KBM-7 (cell line): Measurements from ENCODE around the gene TDRD12.
"Not testable (repeated sequence)": the region's sequence is repeated elsewhere in the genome, so short reads cannot be mapped to it uniquely, and the experiment has no call there.

Experiments
- DNase-seq: peaks from one replicate; pipeline ENCODE4 v3.0.0-alpha.2; 2015
- in situ Hi-C: fragments of 300-500 bp; cut with MboI; formaldehyde crosslinking; loops from 2 replicates; pipeline ENCODE4 v1.14.3; 2020; ENCODE audit warnings: low sequenced_read_pairs, low pct_unique_long_range_greater_than_20kb, mixed read lengths

The TDRD12 gene

DNA sequence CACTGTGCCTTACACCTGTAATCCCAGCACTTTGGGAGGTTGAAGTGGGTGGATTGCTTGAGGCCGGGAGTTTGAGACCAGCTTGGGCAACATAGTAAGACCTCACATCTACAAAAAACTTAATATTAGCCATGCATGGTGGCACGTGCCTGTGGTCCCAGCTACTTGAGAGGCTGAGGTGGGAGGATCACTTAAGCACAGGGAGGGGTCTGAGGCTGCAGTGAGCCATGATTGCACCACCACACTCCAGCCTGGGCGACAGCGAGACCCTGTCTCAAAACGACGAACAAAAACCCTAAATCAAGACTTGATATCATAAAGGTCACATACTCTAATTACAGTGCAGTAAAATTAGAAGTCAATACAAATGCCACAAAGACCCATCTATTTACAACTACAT is 132.6 kb downstream of the TDRD12 start:
- no peak for DNase-seq
- in situ Hi-C loops = no loop called here

DNA sequence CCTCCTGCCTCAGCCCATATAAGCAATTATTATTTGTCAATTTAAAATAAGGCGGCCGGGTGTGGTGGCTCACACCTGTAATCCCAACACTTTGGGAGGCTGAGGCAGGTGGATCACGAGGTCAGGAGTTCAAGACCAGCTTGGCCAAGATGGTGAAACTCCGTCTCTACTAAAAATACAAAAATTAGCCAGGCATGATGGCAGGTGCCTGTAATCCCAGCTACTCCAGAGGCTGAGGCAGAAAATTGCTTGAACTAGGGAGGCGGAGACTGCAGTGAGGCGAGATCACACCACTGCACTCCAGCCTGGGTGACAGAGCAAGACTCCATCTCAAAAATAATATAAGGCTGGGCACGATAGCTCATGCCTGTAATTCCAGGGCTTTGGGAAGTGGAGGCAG is 137.3 kb downstream of the TDRD12 start:
- DNase-seq, in situ Hi-C loops: not testable (repeated sequence)

DNA sequence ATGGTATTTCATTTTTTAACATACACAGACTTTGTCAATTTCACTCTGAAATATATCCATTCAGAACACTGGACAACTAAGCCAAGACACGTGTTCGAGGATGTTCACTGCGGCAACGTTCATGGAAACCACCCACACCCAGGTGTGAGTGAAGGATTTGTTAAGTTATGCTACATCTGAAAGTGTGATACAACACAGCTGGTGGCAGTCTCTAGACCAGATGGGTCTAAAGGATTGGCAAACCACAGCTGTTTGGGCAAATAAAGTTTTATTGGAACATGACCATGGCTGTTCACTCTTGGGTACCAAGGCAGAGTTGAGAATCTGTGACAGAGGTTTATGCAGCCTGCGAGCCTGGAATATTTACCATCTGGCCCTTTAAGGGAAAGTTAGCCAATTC is 138.0 kb downstream of the TDRD12 start:
- DNase-seq = no peak
- in situ Hi-C loops = no loop called here

DNA sequence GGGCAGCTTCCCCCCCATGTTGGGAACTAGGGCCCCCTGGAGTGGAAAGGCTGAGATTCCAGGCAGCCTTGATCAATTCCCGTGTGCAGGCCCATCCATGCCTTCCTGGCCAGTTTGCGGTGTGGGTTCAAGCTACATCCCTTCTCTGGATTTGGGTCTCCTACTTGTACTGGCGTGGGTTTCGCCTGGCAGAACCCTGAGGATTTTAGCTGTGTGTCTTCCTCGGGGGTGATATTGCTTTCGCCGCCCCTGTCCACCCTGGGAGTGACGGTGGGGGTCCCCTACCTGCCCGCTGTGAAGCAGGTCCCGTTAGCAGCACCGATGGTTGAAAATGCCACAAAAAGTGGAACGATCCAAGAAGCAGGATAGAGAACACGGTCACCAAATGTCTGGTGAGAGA is 138.6 kb downstream of the TDRD12 start:
- no peak for DNase-seq
- in situ Hi-C loops = no loop called here

DNA sequence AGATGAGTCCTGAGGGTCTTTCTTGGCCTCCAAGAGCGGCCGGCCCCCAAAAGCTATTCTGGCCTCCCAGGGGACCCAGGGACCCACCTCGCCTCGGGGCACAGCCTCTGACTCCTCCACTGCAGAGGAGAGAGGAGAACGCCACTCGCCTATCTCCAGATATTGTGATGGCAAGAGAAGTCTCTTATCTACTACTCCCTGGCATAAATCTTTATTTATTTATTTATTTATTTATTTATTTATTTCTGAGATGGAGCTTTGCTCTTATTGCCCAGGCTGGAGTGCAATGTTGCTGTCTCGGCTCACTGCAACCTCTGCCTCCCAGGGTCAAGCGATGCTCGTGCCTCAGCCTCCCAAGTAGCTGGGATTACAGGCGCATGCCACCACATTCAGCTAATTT is 139.0 kb downstream of the TDRD12 start:
- in situ Hi-C loops = no loop called here

DNA sequence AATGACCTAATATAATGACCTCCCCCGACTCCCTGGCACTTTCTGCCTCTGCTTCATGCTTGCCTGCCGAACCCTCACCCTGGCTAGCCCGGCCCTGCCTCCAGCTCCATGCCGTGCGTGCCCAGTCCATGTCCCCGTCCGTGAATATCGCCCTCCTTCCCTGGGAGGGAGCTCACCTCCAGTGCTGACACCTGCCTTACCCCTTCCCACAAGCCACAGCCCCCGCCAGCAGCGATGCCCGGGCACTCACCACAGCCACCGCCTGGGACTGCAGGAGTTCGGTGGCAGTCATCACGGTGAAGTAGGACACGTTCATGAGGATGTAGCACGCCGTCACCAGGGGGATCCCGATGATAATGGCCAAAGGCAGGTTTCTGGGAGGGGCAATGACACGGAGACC is 140.0 kb downstream of the TDRD12 start:
- no peak for DNase-seq
- in situ Hi-C loops = no loop called here

More for the DNA sequence above, 139.0 kb downstream of the TDRD12 start:
- no peak for DNase-seq

DNA sequence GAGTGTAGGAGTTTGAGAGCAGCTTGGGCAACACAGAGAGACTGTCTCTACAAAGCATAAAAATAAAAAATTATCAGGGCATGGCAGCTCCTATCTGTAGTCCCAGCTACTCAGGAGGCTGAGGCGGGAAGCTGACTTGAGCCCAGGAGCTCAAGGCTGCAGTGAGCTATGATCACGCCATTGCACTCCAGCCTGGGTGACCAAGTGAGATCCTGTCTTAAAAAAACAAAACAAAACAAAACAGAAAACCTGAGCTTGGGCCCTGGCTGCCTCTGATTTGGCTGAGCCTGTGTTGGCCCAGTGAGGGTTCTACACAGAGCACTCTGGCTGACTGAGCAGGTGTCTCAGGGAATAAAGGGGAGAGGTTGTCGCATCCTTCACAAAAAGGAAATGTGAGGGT is 142.0 kb downstream of the TDRD12 start:
- in situ Hi-C loops = no loop called here
- DNase-seq = no peak

DNA sequence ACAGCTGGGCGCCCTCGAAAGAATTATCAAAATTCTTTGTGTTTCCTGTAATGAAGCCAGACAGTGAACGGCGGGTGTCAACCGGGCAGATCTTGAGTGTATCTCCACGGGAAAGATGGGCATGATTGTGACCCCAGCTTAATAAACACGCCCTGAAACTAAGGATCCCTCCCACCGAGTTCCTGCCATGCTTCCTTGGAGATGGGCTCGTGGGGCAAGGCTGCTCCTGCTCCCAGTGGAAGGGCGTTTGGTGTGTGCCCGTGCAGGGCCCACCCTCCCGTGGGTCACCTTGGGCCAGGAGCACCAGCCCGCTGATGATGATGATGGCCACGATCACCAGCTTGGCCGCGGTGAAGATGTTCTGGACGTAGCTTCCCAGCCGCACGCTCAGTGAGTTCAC is 142.6 kb downstream of the TDRD12 start:
- no peak for DNase-seq
- in situ Hi-C loops = no loop called here

DNA sequence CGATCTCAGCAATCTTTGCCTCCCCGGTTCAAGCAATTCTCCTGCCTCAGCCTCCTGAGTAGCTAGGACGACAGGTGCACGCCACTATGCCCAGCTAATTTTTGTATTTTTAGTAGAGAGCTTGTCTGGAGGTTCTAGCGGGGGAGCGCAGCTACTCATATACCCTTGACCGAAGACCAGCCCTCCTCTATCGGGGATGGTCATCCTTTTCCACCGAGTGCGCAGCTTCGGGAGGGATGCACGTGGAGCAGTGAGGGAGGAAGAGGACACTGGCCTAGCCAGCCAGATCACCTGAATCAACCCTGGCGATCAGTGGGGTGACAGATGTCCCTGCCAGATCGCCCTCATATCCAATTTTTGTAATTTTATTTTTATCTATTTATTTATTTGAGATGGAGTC is 143.2 kb downstream of the TDRD12 start:
- in situ Hi-C loops = no loop called here

DNA sequence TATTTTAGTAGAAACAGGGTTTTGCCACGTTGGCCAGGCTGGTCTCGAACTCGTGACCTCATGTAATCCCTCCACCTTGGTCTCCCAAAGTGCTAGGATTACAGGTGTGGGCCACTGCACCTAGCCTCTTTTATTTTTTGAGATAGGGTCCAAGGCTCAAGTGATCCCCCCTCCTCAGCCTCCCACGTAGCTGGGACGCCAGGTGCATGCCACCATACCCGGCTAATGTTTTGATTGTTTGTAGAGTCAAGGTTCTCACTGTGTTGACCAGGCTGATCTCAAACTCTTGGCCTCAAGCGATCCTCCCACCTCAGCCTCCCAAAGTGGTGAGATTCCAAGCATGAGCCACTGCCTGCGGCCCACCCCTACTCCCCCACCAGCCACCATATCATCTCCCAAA is 143.7 kb downstream of the TDRD12 start:
- DNase-seq = no peak
- in situ Hi-C loops = no loop called here

More for the DNA sequence above, 143.2 kb downstream of the TDRD12 start:
- no peak for DNase-seq

DNA sequence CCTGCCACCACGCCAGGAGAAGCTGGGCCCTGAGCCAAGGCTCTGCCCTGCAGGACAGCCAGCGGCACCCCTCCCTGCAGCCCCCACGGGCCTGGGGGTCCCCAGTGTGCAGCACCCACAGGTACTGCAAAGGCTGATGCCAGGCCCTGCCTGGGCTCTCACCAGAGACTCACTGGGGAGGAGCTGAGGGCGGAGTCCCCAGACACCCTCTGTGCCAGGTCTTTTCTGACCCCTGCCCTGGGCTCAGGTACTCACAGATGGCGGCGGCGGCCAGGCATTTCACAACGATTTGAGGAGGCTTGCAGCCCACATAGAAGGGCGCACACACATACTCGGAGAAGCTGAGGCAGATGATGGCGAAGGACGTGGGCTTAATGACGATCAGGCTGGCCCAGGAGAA is 144.3 kb downstream of the TDRD12 start:
- in situ Hi-C loops = no loop called here
- no peak for DNase-seq

DNA sequence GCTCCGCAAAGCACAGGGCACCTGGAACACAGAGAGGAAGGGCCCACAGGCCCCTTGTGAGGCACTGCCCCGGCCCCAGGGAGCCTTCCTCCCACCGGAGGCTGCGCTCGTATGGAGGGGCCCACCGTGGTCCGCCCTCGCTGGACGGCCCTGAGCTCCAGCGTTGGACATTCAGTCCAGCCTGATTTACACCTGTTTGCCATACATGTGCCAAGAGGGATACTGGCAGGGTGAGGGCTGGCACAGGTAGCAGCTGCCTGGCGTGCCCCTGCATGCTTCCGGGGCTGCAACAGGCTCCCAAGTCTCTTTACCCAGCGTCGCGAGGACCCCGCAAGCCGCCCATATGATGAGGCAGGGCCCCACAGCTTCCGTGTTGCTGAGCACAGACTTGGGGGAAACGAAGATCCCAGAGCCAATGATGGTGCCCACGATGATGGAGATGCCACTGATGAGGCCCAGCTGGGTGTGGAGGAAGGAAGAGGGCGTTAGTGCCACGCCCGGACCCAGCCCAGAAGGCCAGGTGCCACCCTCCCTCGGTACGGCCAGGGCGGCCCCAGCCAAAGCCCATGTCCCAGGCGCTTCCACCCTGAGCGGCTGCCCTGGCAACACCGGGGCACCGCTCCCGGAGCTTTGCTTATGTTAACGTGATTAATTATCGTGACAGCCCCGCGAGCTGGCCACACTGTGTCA is 144.9 kb downstream of the TDRD12 start:
- no peak for DNase-seq
- in situ Hi-C loops = no loop called here

DNA sequence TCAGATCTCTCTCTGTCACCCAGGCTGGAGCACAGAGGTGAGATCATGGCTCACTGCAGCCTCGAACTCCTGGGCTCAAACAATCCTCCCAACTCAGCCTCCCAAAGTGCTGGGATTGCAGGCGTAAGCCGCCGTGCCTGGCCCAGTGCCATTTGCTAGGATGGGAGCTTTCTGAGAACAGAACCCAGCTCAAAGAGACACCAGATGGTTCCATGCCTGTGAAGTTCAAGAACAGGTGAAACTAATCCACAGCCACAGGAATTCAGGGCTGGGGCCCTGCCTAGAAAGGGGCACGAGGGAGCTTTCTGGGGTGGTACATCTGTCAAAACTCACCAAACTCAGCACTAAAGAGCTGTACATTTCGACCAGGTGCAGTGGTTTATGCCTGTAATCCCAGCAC is 145.8 kb downstream of the TDRD12 start:
- no peak for DNase-seq
- in situ Hi-C loops = no loop called here

DNA sequence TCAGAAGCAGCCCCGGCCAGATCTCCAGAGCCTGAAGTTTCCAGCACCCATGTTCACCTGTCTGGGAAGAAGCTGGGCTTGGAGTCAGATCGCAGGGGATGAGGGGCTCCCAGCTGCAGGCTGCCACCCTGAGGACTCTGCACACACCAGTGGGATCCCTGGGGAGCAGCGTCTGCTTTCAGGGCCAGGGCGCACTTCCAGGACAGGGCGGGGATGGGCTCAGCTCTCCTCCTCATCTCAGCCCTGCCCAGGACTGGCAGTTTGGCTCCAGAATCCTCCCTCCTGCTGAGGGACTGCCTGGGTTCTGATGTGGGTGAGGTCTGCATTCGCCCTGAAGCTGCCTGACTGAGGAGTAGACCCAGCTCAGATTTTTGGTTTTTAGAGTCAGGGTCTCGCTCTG is 146.5 kb downstream of the TDRD12 start:
- no peak for DNase-seq
- in situ Hi-C loops = no loop called here

DNA sequence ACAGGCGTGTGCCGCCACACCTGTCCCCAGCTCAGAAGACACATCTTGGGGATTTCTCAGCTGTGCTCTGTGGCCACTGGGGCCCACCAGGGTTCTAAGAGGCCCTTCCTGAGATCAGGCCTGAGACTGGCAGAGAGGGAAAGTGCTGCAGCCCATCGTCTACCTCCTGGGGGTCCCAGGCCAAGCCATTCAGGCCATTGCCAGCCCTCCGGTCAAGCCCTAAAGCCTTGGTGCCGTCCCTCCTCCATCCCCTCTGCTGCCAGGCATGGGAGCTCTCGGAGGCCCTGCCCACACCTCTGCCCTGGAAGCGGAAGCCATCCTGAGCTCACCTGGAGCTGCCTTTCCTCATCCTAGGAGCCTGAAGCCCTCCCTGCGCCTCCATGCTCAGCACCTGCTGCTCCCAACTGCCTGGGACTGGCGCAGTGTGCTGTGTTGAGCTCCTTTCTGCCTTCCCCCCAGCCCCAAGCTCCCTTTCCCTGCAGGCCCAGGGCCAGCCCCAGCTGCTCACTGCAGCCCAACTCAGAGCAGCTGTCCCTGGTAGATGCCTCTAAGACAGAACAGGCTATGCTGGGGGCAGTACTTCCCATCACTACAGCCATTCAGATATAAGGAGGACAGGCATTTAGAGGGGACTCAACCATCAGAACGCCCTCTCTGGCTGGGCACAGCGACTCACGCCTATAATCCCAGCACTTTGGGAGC is 147.1 kb downstream of the TDRD12 start:
- no peak for DNase-seq
- in situ Hi-C loops = no loop called here

DNA sequence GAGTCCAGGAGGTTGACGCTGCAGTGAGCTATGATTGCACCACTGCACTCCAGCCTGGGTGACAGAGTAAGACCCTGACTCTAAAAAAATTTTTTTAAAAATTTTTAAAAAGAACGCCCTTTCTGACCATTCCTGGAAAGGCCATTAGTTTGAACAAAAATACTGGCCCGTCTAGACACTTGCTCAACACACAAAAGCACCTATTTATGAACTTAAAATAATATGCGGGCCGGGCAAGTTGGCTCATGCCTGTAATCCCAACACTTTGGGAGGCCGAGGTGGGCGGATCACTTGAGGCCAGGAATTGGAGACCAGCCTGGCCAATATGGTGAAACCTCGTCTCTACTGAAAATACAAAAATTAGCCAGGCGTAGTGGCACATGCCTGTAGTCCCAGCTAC is 147.9 kb downstream of the TDRD12 start:
- in situ Hi-C loops = not testable (repeated sequence)

DNA sequence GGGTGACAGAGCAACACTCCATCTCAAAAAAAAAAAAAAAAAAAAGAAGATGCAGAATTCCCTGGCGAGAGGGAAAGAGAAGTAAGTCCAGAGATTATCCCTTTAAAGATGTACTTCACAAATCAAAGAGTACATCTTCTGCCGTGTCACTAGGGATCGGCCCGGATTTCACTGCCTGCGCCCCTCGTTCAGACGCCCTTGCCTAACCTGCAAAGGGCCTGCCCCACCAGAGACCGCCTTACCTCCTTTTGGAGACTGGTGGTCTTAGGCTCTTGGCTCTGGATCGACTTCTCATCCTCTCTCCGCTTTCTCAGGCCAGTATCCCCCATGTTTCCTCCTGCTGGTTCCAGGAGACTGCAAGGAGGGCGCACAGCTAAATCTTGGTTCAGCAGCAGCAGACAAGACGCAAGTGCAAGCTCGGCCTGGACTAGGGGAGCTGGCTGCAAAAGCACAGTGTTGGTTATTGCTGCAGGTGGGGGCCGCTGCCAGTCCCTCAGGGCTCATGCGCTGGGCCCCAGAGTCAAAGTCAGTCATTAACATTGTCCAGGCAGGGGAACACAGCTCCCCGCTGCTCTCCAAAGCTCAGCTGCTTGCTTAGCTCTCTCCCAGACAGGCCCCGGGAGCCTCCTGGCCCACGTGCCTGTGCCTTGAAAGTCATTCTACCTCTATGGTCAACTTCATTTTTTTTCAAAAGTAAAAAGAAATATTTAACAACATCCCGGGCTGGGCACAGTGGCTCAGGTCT is 148.8 kb downstream of the TDRD12 start:
- no peak for DNase-seq
- in situ Hi-C loops = no loop called here

More for the DNA sequence above, 147.9 kb downstream of the TDRD12 start:
- DNase-seq = not testable (repeated sequence)

DNA sequence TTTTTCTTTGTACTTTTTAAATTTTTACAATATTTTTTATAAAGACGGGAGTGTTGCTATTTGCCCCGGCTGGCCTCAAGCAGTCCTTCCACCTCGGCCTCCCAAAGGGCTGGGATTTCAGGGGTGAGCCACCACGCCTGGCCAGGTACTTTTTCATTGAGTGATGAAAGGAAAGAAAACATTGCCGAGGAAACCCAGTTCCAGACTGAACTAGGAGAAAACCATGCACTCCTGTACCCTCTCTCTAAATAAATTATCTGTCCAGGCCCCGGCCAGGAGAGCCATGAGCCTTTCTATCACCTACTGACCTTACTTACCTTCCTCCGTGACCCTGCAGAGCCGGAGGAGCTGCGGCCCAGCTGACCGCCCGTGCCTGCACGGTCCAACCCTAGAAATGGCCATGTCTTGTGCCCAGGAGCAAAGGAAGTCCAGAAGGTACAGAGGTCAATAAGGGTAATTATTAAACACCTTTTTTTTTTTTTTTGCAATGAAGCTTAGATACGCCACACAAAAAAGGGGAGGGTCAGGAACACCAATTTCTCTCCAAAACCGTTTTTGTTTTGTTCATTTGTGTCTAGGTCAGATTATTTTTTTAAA is 149.9 kb downstream of the TDRD12 start, which contains the start of gene SLC7A9:
Gene SLC7A9, minus strand, starts transcription at position 399 of the 597 bp plus-strand sequence. CDS start 1,233 bp downstream, outside the sequence.
- no peak for DNase-seq
- in situ Hi-C loops = no loop called here

DNA sequence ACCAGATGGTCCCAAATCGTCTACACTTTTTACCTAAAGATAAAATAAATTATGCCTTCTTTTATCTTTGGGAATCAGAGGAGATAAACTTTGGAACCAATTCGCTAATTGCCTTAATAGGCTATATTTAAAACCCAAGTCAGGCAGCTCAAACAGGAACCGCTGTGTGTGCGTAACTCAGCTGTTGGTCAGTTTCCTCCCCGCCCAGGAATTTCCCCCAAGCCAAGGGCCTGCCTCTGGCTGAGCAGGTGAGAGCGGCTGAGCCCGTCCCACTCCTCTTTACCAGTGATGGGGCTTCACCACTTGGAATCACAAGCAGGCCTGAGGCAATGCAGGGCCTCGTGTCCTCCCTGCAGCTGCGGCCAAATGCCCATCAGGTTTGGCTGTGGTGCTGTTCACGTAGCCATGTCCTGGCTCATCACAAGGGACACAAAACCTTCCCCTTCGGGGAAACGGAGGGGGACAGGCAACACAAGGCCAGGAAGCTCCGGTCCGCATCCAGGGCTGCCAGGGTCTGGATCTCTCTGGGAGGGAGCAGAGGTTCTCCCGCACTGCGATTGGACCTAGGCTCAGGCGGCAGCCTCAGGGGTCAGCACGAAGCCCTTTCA is 150.5 kb downstream of the TDRD12 start:
- no peak for DNase-seq
- in situ Hi-C loops = no loop called here
